ENCODE results near the gene KCNMA1.

DNA sequence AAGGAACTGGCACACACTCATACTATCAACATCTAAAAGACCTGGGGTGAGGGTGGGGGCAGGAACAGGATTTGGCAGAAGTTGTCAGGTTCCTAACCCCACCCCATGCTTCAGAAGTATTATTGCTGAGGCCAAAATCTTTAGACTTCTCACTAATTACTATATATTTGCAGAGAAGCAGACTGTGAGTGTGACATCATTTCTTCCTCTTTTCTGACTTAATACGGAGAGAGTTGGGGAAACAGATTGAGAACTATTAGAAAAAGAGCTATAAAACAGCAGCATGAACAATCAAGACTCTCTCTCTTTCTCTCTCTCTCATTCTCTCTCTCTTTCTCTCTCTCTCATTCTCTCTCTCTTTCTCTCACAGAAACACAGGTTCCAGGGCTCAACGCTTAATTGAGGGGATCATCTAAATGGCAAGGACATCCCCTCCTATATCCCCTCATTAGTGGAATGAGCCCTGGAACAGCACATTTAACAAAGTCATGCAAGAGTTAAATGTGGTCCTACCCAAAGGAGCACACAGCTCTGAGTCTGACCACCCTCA is 94.8 kb downstream of the KCNMA1 start:
- TF ChIP-seq POLR2A (IDR thresholded peaks at IDR 0.05): no peak
- TF ChIP-seq, protein P1, sequence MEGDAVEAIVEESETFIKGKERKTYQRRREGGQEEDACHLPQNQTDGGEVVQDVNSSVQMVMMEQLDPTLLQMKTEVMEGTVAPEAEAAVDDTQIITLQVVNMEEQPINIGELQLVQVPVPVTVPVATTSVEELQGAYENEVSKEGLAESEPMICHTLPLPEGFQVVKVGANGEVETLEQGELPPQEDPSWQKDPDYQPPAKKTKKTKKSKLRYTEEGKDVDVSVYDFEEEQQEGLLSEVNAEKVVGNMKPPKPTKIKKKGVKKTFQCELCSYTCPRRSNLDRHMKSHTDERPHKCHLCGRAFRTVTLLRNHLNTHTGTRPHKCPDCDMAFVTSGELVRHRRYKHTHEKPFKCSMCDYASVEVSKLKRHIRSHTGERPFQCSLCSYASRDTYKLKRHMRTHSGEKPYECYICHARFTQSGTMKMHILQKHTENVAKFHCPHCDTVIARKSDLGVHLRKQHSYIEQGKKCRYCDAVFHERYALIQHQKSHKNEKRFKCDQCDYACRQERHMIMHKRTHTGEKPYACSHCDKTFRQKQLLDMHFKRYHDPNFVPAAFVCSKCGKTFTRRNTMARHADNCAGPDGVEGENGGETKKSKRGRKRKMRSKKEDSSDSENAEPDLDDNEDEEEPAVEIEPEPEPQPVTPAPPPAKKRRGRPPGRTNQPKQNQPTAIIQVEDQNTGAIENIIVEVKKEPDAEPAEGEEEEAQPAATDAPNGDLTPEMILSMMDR (IDR thresholded peaks at IDR 0.05 in 8 of 11, conservative IDR thresholded peaks at IDR 0.05 in 3 of 11): no peak
